ENCODE results near the gene PTPN3. TPM values are rescaled to one million over a fixed set of nuclear protein-coding genes. Genes with fewer than 3 reads are reported as not detected.

The PTPN3 gene
- total RNA-seq, 1 experiment from 2014 or later: 1.1 TPM

DNA sequence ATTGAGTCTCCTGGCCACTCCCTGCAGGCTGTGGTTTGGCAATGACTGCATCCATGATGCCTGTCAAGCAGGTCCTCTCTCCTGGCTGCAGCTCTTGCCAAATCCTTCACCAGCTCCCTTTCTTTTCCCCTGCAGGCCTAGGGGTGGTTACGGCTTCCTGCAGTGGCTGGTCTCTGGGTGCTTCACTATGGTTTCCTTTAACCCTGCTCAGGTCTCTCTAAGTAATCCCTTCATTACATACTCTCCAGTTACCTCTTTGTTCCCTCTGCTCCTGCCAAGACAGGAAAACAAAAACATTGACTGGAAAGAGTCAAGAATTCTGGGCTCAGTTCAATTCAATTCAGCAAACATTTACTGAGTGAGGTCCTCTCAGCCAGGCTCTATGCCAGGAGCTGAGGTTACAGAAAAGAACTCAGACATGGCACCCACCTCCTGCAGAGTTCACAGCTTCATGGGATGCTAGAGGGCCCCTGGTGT is 19.8 kb upstream of the PTPN3 start:
- DNase-seq (ENCODE audit: low spot score): no peak
- no TSS peak for BruUV-seq (replicated peaks)
- Histone ChIP-seq H3K27me3 (replicated peaks; ENCODE audit: insufficient read depth, low read depth, low read length, poor library complexity) (peaks cover 13% of the 10 kb centered on the region), H3K36me3 (ENCODE audit: insufficient read depth, low read length, poor library complexity, severe bottlenecking) (no peaks in the 10 kb centered on the region), H3K4me1 (ENCODE audit: insufficient read depth, low read length, poor library complexity, severe bottlenecking) (no peaks in the 10 kb centered on the region), H3K27ac (ENCODE audit: low read depth, low read length, poor library complexity, severe bottlenecking) (no peak overlapping the region), H3K9me3 (ENCODE audit: low read depth, low read length, poor library complexity, severe bottlenecking) (no peaks in the 10 kb centered on the region), H3K4me3 (ENCODE audit: low read depth, low read length, poor library complexity, severe bottlenecking) (no peak overlapping the region)
- intact Hi-C loops (cut with micrococcal nuclease; ENCODE audit: unreplicated experiment): no loop called here
- TF ChIP-seq, protein P1, sequence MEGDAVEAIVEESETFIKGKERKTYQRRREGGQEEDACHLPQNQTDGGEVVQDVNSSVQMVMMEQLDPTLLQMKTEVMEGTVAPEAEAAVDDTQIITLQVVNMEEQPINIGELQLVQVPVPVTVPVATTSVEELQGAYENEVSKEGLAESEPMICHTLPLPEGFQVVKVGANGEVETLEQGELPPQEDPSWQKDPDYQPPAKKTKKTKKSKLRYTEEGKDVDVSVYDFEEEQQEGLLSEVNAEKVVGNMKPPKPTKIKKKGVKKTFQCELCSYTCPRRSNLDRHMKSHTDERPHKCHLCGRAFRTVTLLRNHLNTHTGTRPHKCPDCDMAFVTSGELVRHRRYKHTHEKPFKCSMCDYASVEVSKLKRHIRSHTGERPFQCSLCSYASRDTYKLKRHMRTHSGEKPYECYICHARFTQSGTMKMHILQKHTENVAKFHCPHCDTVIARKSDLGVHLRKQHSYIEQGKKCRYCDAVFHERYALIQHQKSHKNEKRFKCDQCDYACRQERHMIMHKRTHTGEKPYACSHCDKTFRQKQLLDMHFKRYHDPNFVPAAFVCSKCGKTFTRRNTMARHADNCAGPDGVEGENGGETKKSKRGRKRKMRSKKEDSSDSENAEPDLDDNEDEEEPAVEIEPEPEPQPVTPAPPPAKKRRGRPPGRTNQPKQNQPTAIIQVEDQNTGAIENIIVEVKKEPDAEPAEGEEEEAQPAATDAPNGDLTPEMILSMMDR (conservative IDR thresholded peaks at IDR 0.05; ENCODE audit: low read depth, low read length): no peak
- TF ChIP-seq EZH2 (IDR thresholded peaks at IDR 0.05; ENCODE audit: borderline replicate concordance, low read depth, low read length, poor library complexity, severe bottlenecking): no peak
- CTCF ChIA-PET: no interaction called here
- POLR2A ChIA-PET (ENCODE audit: low non-redundant PET): no interaction called here

DNA sequence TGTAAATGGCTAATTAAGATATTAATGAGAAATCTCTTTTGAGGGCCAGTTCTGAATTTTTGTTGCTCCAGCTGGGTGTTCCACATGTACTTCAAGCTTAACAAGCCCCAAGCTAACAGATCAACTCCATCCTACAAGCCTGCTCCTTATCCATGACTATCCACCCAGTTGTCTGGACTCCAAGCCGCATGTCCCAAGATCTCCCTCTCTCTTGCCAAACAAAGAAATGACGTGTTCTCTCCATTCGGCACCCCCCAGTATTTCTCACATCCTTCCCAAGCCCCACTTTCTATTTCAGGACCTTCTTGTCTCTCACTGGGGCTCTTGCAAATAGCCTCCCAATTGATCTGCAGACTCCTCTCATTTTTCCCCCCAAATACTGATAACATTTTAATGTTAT is 15.8 kb upstream of the PTPN3 start:
- Histone ChIP-seq H3K27me3 (replicated peaks; ENCODE audit: insufficient read depth, low read depth, low read length, poor library complexity) (peaks cover 9% of the 10 kb centered on the region), H3K36me3 (ENCODE audit: insufficient read depth, low read length, poor library complexity, severe bottlenecking) (no peaks in the 10 kb centered on the region), H3K27ac (ENCODE audit: low read depth, low read length, poor library complexity, severe bottlenecking) (no peak overlapping the region), H3K4me1 (ENCODE audit: insufficient read depth, low read length, poor library complexity, severe bottlenecking) (no peaks in the 10 kb centered on the region), H3K4me3 (ENCODE audit: low read depth, low read length, poor library complexity, severe bottlenecking) (no peak overlapping the region), H3K9me3 (ENCODE audit: low read depth, low read length, poor library complexity, severe bottlenecking) (no peaks in the 10 kb centered on the region)
- BruUV-seq (replicated peaks): no TSS peak
- intact Hi-C loops (cut with micrococcal nuclease; ENCODE audit: unreplicated experiment): no loop called here
- POLR2A ChIA-PET (ENCODE audit: low non-redundant PET): no interaction called here
- TF ChIP-seq, protein P1 (conservative IDR thresholded peaks at IDR 0.05; ENCODE audit: low read depth, low read length): no peak
- DNase-seq (ENCODE audit: low spot score): no peak
- CTCF ChIA-PET: no interaction called here

DNA sequence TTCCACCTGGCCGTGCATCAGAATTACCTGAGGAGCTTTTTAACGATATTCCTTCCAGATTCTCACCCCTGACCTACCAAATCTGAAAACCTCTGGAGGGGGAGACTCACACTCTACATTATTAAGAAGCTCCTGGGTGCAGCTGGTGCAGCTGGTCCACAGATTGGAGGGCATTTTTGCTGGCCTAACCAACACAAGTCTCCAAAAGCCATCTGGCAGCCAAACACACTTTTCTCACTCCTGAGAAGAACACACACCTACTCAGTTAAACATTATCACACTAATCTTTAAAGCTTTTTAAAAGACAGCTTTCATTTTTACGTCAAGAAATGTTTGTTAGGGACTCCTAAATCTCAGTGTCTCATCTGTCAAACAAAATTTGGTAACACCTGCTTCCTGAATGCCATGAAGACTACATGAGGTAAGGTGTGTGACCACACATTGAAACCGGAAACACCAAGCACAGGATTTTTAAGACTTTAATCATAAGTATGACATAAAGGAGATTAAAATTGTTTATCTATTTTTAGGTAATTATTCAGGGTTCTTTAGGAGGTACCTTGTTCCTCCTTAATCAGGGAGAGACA is 14.2 kb upstream of the PTPN3 start:
- CTCF ChIA-PET: no interaction called here
- POLR2A ChIA-PET (ENCODE audit: low non-redundant PET): no interaction called here
- no TSS peak for BruUV-seq (replicated peaks)

More for the DNA sequence above, 14.2 kb upstream of the PTPN3 start:
- H3K27ac ChIP-seq (ENCODE audit: low read depth, low read length, poor library complexity, severe bottlenecking): no peak overlapping the region
- H3K4me3 ChIP-seq (ENCODE audit: low read depth, low read length, poor library complexity, severe bottlenecking): no peak overlapping the region
- peaks cover 13% of the 10 kb centered on the region for H3K27me3 ChIP-seq (replicated peaks; ENCODE audit: insufficient read depth, low read depth, low read length, poor library complexity)
- H3K36me3 ChIP-seq (ENCODE audit: insufficient read depth, low read length, poor library complexity, severe bottlenecking): no peaks in the 10 kb centered on the region
- H3K4me1 ChIP-seq (ENCODE audit: insufficient read depth, low read length, poor library complexity, severe bottlenecking): no peaks in the 10 kb centered on the region
- no peak for DNase-seq (ENCODE audit: low spot score)
- TF ChIP-seq, protein P1 (conservative IDR thresholded peaks at IDR 0.05; ENCODE audit: low read depth, low read length): no peak
- TF ChIP-seq EZH2 (IDR thresholded peaks at IDR 0.05; ENCODE audit: borderline replicate concordance, low read depth, low read length, poor library complexity, severe bottlenecking): no peak
- intact Hi-C loops (cut with micrococcal nuclease; ENCODE audit: unreplicated experiment): no loop called here
- H3K9me3 ChIP-seq (ENCODE audit: low read depth, low read length, poor library complexity, severe bottlenecking): no peaks in the 10 kb centered on the region
